Right atrium auricular region (tissue), 2 donors: Measurements from ENCODE around the gene GIMD1. TPM values are rescaled to one million over a fixed set of nuclear protein-coding genes. Genes with fewer than 3 reads are reported as not detected.

Experiments used
- DNase-seq: peaks from one replicate; pipeline ENCODE4 v3.0.0-alpha.2; 2019; ENCODE audit warnings: low spot score
- H3K27ac ChIP-seq, 2 donors: fragments of 200-600 bp; sonication (generic); 1 replicate in 1 of 2; 2 replicates in 1 of 2; pipeline ENCODE4 v1.5.1; 2016 to 2019
- H3K27me3 ChIP-seq, 2 donors: fragments of 200-600 bp; sonication (generic); one replicate each; pipeline versions ENCODE4 v1.5.1 to v1.6.0; 2017 to 2019
- H3K36me3 ChIP-seq: fragments of 200-600 bp; sonication (generic); one replicate; pipeline ENCODE4 v1.5.1; 2016
- H3K4me1 ChIP-seq, 2 donors: fragments of 200-600 bp; sonication (generic); one replicate each; pipeline versions ENCODE4 v1.5.1 to v1.6.0; 2017 to 2019
- H3K4me3 ChIP-seq, 2 donors: fragments of 200-600 bp; sonication (generic); 1 replicate in 1 of 2; 2 replicates in 1 of 2; pipeline ENCODE4 v1.5.1; 2017 to 2019; ENCODE audit warnings: mild to moderate bottlenecking in 1 of 2, moderate library complexity in 1 of 2
- H3K9me3 ChIP-seq, 2 donors: fragments of 200-600 bp; sonication (generic); one replicate each; pipeline ENCODE4 v1.5.1; 2019
- CTCF ChIP-seq, 2 donors: fragments of 200-600 bp; sonication (generic); IDR thresholded peaks; one replicate each; pipeline ENCODE4 v1.5.1; 2019; ENCODE audit warnings: antibody characterized with exemption in 2 of 2
- total RNA-seq, 2 donors: library from RNA; depleted of rRNA; stranded (reverse); fragments of >200 nt; gene quantifications; one replicate each; pipeline ENCODE4 v1.1.0, GENCODE V29; 2016

Gene GIMD1
- total RNA-seq, 2 donors from 2014 or later, result not detected

GRCh38 chr4:106370214-106370613 lies 1.6 kb upstream of the GIMD1 start:
- Histone ChIP-seq H3K4me3 (no peak overlapping the region), H3K4me1 (no peaks in the 10 kb centered on the region), H3K27ac (no peak overlapping the region), H3K9me3 (no peaks in the 10 kb centered on the region), H3K27me3 (no peaks in the 10 kb centered on the region), H3K36me3 (no peaks in the 10 kb centered on the region)
- DNase-seq, result no peak
- TF ChIP-seq CTCF (IDR thresholded peaks at IDR 0.05), result no peak

- no peak overlapping the region for H3K4me3 ChIP-seq
- no peaks in the 10 kb centered on the region for H3K36me3 ChIP-seq
- TF ChIP-seq CTCF (IDR thresholded peaks at IDR 0.05), result peak; percentile 27 to 67
- no peak overlapping the region for H3K27ac ChIP-seq
- H3K27me3 ChIP-seq, result no peaks in the 10 kb centered on the region
- no peaks in the 10 kb centered on the region for H3K9me3 ChIP-seq
- H3K4me1 ChIP-seq, result no peaks in the 10 kb centered on the region
- DNase-seq, result no peak
Measured at GRCh38 chr4:106369456-106370060, 980 bp upstream of the GIMD1 start.

GRCh38 chr4:106367072-106367471 lies 1.5 kb downstream of the GIMD1 start:
- H3K27me3 ChIP-seq, result no peaks in the 10 kb centered on the region
- H3K9me3 ChIP-seq, result no peaks in the 10 kb centered on the region
- no peaks in the 10 kb centered on the region for H3K4me1 ChIP-seq
- TF ChIP-seq CTCF (IDR thresholded peaks at IDR 0.05), result no peak
- no peaks in the 10 kb centered on the region for H3K36me3 ChIP-seq
- no peak overlapping the region for H3K4me3 ChIP-seq
- no peak overlapping the region for H3K27ac ChIP-seq
- DNase-seq, result no peak

GRCh38 chr4:106366026-106366425 lies 2.6 kb downstream of the GIMD1 start:
- Histone ChIP-seq H3K36me3 (no peaks in the 10 kb centered on the region), H3K9me3 (no peaks in the 10 kb centered on the region), H3K4me1 (no peaks in the 10 kb centered on the region), H3K4me3 (no peak overlapping the region), H3K27ac (no peak overlapping the region), H3K27me3 (no peaks in the 10 kb centered on the region)
- no peak for TF ChIP-seq CTCF (IDR thresholded peaks at IDR 0.05)
- DNase-seq, result no peak

- Histone ChIP-seq H3K4me1 (no peaks in the 10 kb centered on the region), H3K9me3 (no peaks in the 10 kb centered on the region), H3K4me3 (no peak overlapping the region), H3K27me3 (no peaks in the 10 kb centered on the region), H3K36me3 (no peaks in the 10 kb centered on the region), H3K27ac (no peak overlapping the region)
- DNase-seq, result no peak
- no peak for TF ChIP-seq CTCF (IDR thresholded peaks at IDR 0.05)
Measured at GRCh38 chr4:106365613-106366012, 3.0 kb downstream of the GIMD1 start.

- no peaks in the 10 kb centered on the region for H3K9me3 ChIP-seq
- H3K4me1 ChIP-seq, result no peaks in the 10 kb centered on the region
- H3K36me3 ChIP-seq, result no peaks in the 10 kb centered on the region
- no peak for DNase-seq
- H3K27me3 ChIP-seq, result no peaks in the 10 kb centered on the region
- no peak overlapping the region for H3K4me3 ChIP-seq
- no peak overlapping the region for H3K27ac ChIP-seq
- TF ChIP-seq CTCF (IDR thresholded peaks at IDR 0.05), result no peak
Measured at GRCh38 chr4:106364282-106364681, 4.3 kb downstream of the GIMD1 start.
